Amniotic stem cell (primary cell): ENCODE measurements around the gene PRKCSH.
"Not testable (repeated sequence)": the region's sequence is repeated elsewhere in the genome, so short reads cannot be mapped to it uniquely, and the experiment has no call there.

Source experiments
- DNase-seq: peaks from one replicate; lab custom pipeline; 2025; lab: John Stamatoyannopoulos, UW

The PRKCSH gene

DNA sequence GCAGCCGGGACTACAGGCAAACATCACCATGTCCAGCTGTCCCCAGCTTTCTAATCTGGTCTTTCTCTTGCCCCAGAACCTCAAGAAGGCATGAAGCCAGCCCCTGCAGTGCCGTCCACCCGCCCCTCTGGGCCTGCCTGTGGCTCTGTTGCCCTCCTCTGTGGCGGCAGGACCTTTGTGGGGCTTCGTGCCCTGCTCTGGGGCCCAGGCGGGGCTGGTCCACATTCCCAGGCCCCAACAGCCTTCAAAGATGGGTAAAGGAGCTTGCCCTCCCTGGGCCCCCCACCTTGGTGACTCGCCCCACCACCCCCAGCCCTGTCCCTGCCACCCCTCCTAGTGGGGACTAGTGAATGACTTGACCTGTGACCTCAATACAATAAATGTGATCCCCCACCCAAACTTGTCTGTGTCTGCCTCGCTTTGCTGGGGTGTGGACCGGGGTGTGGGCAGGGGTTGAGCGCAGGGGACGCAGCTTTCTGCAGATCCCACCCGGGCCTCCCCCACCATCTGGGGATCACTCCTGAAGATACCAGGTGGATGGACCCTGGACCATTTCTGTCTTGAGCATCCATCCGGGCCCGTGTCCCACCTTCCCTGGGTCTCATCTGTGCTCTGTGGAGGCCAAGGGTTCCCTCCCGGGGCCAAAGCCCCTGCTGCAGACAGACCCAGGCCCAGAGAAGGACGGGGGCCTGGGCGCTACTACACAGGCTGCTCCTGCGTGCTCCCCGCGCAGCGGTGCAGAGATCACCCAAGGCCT lies 15.3 kb downstream of the PRKCSH start:
- DNase-seq = no peak

DNA sequence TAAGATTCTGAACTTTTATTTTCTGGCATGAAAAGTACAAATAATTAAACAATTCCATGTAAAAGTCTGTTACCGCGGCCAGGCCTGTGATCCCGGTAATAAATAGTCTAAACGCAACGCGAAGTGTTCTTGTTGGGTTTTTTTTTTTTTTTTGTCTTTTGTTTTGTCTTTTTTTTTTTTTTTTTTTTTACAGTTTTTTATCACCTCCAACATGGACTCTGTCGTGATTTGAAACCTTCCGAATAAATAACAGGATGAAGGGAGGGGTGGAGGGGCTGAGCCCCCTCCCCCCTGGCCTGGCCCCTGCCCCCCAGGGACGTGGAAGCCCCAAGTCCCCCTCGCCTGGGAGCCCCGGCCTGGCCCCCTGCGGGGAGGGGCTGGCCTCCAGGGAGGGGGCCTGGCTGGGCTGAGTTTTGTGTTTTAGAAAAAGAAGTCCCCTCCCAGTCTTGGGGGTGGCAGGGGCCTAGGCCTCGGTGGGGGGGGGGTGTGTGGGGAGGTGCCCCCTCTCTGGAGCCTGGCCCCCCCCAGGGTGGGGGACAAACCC lies 16.0 kb downstream of the PRKCSH start:
- no peak for DNase-seq

DNA sequence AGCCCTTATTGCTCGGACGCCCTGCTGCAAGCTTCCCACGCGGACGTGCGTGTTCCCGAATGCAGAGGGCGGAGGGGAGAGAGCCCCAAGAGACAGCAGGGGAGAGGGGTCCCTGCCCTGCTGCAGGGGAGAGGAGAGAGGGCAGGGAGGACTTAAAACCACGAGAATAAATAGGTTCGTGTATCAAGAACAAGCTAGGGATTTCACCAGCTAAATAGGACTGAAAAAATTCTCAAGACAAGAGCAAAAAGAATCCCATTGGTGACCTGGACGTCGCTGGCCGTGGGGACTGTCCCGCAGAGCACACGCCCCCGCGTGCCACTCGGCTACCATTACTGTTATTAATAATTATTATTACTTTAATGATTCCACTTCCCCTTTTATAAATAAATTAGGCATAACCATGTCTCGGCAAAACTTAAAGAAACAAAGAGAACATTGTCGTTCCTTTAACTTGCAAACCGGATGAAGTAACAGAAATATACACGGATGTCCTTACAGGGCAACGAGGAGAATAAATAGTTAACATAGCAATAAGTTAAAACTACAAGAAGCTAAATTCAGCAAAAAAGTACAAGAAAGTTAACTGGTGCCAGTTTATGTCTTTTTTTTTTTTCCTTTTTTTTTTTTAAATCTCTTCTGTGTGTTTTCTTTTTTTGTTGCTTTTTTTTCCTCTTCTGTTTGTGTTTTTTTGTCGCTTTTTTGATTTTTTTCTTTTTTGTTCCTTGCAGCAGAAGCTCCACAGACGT lies 16.6 kb downstream of the PRKCSH start:
- DNase-seq = no peak

DNA sequence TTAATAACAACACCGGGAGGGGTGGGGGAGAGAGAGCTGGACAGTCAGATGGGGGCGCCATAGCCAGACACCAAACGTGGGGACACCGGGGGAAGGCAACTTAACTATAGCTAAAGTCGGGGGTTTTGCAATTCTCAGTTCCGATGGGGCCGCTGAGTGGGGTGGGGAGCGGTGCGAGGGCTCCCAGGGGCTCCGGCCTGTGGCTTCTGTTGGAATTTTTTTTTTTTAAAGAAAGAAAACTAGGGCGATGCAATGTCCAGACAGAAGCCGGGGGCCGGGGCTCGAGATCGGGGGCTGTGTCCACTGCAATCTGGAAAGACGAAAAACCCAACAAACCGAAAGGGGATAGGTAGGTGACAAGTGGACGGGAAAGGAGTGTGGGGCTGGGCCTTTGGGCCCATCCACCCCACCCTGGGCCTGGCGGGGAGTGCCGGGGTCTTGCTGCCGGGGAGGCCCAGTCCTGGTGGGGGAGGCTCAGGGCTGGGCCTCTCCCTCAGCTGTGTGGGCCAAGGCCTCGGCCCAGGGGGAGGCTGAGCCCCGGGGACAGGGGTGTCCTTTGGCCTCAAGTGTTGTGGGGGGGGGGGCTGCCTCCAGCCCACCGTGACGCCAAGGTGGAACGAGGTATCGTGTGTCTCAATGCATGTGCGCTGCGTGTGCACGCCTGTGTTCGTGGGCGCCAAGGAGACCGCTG lies 17.3 kb downstream of the PRKCSH start:
- no peak for DNase-seq

DNA sequence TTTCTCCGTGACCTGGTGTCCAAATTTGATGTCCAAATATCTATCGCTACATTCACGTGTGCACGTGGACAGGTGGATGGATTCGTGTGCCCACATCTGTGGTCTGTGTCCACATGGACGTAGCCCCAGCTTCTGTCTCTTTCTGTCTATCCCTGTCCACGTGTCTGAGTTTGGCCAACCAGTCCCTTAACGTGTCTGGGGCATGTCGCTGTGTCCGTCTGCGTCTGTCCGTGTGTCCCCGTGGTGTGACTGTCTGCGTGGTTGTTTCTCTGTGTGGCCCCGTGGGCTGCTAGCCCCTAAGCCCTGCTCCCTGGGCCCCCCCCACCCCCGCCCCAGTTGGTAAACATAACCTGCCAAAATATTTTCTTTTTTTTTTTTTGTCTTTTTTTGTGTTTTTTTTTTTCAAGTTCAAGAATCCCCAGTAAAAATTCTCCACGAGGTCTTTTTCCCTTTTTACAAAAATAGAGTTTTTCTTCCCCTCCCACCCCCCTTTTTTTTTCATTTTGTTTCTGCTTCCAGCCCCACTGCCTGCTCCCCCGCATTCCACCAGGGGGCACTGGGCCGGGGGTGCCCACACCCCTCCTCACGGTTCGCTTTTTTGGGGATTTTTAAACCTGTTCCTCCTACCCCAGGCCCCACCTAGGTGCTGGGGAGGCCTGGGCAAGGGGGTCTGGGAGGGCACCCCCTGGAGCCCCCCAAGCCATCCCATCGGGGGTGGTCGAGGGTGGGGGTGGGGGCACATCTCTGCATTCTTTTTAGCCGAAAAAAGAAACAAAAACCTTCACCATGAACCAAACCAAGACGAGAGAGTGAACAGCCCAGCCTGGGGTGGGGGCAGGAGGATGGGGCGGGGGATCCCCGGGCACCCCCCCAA lies 18.3 kb downstream of the PRKCSH start:
- no peak for DNase-seq

DNA sequence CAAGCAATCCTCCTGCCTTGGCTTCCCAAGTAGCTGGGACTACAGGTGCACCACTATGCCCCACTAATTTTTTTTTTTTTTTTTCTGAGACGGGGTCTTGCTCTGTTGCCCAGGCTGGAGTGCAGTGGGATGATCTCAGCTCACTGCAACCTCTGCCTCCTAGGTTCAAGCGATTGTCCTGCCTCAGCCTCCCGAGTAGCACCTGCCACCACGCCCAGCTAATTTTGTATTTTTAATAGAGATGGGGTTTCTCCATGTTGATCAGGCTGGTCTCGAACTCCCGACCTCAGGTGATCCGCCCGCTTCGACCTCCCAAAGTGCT lies 19.8 kb downstream of the PRKCSH start:
- not testable (repeated sequence) for DNase-seq

DNA sequence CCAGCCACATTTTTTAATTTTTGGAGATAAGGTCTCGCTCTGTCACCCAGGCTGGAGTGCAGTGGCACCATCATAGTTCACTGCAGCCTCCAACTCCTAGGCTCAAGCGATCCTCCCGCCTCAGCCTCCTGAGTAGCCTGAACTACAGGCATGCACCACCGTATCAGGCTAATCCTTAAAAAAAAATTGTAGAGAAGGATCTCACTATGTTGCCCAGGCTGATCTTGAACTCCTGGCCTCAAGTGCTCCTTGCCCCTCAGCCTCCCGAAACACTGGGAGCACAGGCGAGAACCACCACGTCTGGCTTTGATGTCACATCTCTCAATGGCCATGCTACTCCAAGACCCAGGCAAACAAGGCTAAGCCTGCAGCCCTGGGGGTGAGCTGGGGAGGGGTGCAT lies 21.2 kb downstream of the PRKCSH start:
- no peak for DNase-seq

DNA sequence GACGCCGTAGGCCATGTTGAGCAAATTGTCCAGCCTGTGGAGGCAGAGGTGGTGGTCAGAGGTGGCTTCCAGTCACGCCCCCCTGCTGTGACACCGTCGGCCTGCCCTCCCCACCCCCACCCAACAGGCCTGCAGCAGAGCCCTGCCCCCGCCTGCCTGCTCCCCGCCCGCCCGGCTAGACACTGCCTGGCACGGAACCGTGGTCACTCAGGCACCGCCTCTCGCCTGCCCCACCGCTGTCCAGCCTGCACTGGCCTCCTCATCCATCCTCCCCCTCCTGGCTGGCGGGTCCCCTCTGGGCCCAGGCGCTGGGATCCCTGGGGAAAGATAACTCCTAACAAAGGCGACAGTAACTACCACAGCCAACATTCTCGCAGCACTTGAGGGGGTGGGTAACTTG lies 21.7 kb downstream of the PRKCSH start:
- no peak for DNase-seq

DNA sequence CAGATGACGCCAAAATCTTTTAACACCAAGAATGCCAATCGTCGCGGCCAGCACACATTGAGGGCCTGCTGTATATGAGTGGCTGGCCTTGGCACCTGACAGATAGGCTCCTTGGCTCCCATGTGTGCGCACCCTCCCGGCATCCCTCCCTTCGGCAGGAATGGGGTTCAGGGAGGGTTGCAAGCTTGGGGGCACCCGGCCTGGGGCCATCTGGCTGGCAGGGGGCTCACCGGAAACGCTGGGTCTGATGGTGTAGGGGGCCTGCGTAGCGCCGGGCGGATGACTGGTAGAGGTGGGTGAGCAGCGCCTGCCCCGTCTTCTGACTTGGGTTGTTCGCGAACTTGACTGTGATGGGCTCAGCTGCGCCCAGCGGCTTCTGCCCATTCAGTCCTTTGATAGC lies 22.4 kb downstream of the PRKCSH start:
- DNase-seq = no peak

DNA sequence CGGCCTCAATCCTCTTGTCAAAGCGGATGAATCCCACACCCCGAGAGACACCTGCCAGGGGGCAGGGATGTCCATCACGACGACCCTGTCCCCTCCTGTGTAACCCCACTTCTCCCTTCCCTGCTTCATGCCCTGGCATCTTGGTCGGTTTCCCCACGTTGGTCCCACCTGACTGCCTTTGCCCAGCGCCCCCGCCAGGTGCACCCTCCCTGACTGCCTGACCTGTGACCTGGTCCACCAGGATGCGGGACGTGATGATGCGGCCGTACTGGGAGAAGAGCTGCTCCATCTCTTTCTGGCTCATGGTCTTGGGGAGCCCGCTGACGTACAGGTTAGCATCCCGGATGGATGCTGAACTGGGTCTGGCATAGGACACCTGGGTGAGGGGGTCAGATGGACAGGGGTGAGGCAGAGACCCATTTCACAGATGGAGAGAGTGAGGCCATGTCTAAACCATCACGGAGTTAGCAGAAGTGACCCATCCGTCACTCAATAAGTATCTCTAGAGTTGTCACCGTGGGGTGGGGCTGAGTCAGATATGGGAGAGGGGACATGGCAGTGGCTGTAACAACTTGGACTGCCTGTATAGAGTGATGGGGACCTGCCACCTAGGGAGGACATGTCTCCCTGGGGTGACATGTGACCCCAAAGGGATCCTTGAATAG lies 22.9 kb downstream of the PRKCSH start:
- DNase-seq = no peak

DNA sequence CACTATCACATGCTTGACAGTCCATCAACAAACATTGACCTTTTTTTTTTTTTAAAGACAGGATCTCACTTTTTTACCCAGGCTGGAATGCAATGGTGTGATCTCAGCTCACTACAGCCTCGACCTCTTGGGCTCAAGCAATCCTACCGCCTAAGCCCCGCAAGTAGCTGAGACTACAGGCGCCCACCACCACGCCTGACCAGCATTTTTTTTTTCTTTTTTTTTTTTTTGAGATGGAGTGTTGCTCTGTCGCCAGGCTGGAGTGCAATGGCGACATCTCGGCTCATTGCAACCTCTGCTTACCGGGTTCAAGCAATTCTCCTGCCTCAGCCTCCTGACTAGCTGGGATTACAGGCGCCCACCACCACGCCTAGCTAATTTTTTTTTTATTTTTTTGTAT lies 23.5 kb downstream of the PRKCSH start:
- not testable (repeated sequence) for DNase-seq

DNA sequence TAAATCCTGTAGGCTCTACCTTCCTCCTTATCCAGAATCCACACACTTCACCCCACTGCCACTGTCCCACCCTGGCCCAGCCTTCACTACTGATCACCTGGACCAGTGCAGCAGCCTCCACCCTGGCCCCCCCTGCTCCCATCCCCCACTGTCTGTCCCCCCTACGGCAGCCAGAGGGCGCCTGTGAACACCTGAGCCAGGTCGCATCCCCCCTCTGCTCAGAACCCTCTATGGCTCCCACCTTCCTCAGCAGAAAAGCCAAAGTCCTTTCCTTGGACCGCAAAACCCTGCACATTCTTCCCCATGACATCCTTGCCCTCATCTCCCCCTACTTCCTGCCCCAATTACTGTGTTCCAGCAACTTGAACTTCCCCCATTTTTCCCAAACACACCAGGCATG lies 24.8 kb downstream of the PRKCSH start:
- DNase-seq = no peak

DNA sequence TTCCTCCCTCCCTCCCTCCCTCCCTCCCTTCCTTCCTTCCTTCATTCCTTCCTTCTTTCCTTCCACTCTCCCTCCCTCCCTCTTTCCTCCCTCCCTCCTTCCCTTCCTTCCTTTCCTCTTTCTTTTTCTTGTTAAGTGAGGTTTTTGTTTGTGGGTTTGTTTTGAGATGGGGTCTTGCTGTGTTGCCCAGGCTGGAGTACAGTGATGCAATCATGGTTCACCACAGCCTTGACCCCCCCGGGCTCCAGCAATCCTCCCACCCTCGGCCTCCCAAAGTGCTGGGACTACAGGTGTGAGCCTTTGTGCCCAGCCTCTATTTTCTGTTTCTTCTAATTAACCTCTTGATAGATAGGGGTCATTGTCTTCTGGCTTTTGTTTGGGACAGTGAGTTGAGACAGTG lies 26.0 kb downstream of the PRKCSH start:
- no peak for DNase-seq

DNA sequence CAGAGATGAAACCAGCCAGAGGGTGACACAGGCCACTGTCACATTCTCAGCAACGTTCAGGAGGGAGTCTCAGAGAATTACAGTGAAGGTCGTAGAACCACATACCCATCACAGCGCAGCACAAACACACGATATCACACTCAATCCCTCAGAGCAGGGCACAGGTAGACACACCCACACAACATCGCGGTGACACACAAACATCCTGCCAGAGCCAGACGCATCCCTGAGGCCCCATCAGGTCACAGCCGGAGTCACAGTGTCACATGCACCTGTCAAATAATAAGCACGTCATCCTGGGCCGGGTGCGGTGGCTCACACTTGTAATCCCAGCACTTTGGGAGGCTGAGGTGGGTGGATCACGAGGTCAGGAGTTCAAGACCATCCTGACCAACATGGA lies 28.0 kb downstream of the PRKCSH start:
- no peak for DNase-seq

DNA sequence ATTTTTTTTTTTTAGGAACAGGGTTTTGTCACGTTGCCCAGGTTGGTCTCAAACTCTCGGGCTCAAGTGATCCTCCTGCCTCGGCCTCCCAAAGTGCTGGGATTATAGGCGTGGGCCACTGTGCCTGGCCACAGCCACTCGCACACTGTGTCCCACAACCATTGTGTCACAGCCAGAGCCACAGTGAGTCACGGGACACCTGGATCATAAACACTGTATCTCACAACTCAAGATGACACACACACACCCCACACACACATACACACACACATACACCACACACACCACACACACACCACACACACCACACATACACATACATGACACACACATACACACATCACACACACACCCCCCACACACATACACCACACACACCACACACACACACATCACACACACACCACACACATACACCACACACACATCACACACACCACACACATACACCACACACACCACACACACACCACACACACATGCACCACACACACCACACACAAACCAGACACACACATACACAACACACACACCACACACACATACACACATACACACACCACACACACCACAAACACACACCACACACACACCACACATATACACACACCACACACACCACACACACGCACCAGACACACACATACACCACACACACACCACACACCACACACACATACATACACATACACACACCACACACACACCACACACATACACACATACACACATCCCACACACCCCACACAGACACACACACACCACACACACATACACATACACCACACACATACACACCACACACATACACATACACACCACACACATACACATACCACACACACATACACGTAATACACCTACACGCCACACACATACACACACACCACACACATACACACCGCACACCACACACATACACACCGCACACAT lies 29.2 kb downstream of the PRKCSH start:
- no peak for DNase-seq

DNA sequence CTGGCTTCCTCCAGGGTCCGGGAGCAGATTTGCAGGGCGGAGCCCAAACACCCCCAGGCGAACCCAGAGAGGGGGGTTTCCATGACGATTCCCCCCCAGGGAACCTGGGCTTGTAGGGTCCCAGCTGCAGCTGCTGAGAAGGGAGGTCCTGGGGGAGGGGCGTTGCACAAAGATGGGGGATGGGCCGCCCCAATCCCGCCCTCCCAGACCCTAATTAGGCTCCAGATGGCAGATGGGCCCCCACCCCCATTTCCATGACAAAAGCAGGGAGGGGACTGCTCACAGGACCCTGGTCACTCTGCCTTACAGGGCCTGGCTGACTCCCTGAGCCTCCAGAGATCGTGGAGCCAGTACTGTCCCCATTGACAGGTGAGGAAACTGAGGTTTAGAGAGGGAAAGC lies 30.2 kb downstream of the PRKCSH start:
- no peak for DNase-seq

DNA sequence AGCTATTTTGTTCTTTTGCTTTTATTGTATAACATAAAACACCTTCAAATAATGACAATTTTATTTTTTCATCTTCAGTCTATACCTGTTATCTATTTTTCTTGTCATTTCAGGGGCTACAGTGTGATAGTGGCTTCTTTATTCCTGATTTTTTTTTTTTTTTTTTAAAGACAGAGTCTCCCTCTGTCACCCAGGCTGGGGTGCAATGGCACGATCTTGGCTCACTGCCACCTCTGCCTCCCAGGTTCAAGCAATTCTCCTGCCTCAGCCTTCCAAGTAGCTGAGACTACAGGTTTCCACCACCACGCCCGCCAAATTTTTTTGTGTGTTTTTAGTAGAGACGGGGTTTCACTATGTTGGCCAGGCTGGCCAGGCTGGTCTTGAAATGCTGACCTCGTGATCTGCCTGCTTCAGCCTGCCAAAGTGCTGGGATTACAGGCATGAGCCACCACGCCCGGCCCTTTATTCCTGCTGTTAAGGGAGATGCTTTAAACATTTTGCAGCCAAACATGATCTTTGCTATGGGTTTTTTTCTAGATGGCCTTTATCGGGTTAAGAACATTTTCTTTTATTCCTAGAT lies 32.9 kb downstream of the PRKCSH start:
- not testable (repeated sequence) for DNase-seq

DNA sequence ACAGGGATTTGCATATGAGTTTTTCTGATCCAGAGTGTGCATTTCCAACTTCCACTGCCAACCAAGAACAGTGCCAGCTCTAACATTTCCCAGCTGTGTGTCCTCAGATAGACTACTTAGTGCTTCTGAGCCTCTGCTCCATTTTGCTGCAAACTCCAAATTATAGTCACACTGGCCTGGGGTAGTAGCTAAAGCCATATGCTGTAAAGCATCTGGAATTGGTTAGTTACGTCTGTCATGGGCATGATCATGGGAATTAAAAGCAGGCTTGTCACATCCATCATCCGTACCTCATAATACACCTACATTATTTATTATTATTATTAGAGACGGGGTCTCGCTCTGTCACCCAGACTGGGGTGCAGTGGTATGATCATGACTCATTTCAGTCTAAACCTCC lies 38.3 kb downstream of the PRKCSH start:
- no peak for DNase-seq

DNA sequence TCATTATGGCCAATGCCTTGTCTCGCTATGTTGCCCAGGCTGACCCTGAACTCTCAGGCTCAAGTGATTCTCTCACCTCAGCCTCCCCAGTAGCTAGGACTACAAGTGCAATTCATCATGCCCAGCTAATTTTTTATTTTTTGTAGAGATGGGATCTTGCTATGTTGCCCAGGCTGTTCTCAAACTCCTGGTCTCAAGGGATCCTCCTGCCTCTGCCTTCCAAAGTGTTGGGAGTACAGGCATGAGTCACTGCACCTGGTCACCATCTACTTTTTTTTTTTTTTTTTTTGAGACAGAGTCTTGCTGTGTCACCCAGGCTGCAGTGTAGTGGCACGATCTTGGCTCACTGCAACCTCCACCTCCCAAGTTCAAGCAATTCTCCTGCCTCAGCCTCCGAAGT lies 39.9 kb downstream of the PRKCSH start:
- not testable (repeated sequence) for DNase-seq

DNA sequence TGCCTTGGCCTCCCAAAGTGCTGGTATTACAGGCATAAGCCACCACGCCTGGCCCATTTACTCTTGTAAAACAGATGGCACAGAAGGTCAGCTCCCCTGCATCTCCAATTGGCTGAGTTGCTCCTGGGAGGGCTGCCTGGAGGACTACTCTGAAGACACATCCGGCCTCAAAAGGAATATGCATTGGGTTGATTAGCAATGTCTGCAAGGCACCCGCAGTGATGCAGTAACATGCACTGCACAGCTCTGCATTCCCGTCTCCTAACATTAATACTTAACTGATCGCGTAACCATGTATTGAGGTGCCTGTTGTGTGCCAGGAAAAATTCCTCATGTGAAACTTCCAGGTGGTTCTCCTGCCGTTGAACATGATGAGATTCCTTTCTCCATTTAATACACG lies 40.4 kb downstream of the PRKCSH start:
- no peak for DNase-seq
